K562 (cell line): ENCODE data around the gene ODF4.

Experiments
- EP300 ChIP-seq: IDR thresholded peaks from 2 replicates; pipeline ENCODE4 v1.6.1; 2012; ENCODE audit warnings: low read length, improper control_type of control experiment
- FOS ChIP-seq: IDR thresholded peaks from 3 replicates; pipeline ENCODE4 v1.6.1; 2011; ENCODE audit not compliant: insufficient read length; ENCODE audit errors: extremely low read depth
- GABPA ChIP-seq: fragments of 200-800 bp; sonication (Bioruptor generic); conservative IDR thresholded peaks from 2 replicates; pipeline ENCODE4 v1.6.1; 2016; ENCODE audit warnings: low read depth, missing genetic modification characterization, missing compliant biosample characterization
- NFYB ChIP-seq: IDR thresholded peaks from 2 replicates; pipeline ENCODE4 v1.6.1; 2011; ENCODE audit warnings: mild to moderate bottlenecking, moderate library complexity; ENCODE audit not compliant: insufficient read length; ENCODE audit errors: extremely low read depth
- POLR2AphosphoS5 ChIP-seq: IDR thresholded peaks from 2 replicates; pipeline ENCODE4 v1.6.1; 2011; ENCODE audit warnings: mild to moderate bottlenecking, low read depth, low read length, moderate library complexity; ENCODE audit not compliant: control insufficient read depth, insufficient read depth
- ZNF76 ChIP-seq: fragments of 250-450 bp; sonication (Bioruptor Pico); IDR thresholded peaks from 2 replicates; pipeline ENCODE4 v1.4.0; 2020; ENCODE audit warnings: mild to moderate bottlenecking, moderate library complexity, borderline replicate concordance

GRCh38 chr17:8294814-8295316 lies 44.8 kb upstream of the ODF4 start:
- TF ChIP-seq FOS (no peak), POLR2AphosphoS5 (no peak), NFYB (no peak), GABPA (tag) (no peak), EP300 (no peak), ZNF76 (no peak)
